HEK293 (cell line): ENCODE data around the gene TMEFF1.

Experiments used
- CTCF ChIP-seq: fragments of 450-650 bp; formaldehyde crosslinking; IDR thresholded peaks from 2 replicates; pipeline ENCODE4 v1.5.1; 2016; ENCODE audit warnings: missing biosample characterization, missing genetic modification characterization
- ZNF140 ChIP-seq: fragments of 450-650 bp; formaldehyde crosslinking; IDR thresholded peaks from 2 replicates; pipeline ENCODE4 v1.5.1; 2016; ENCODE audit warnings: missing biosample characterization, missing genetic modification characterization
- ZNF24 ChIP-seq: fragments of 450-650 bp; formaldehyde crosslinking; IDR thresholded peaks from 2 replicates; pipeline ENCODE4 v1.5.1; 2016; ENCODE audit warnings: missing biosample characterization, missing genetic modification characterization
- ZNF311 ChIP-seq: fragments of 450-650 bp; formaldehyde crosslinking; IDR thresholded peaks from 2 replicates; pipeline ENCODE4 v1.5.1; 2017; ENCODE audit warnings: missing biosample characterization, missing genetic modification characterization, borderline replicate concordance
- ZNF416 ChIP-seq: fragments of 450-650 bp; formaldehyde crosslinking; IDR thresholded peaks from 2 replicates; pipeline ENCODE4 v1.5.1; 2016; ENCODE audit warnings: missing biosample characterization, missing genetic modification characterization
- TF ChIP-seq, protein P1 (sequence below): fragments of 450-650 bp; formaldehyde crosslinking; IDR thresholded peaks from 2 replicates; pipeline ENCODE4 v1.5.1; 2016; ENCODE audit warnings: missing biosample characterization, missing genetic modification characterization
- TF ChIP-seq, protein P2 (sequence below): fragments of 450-650 bp; formaldehyde crosslinking; IDR thresholded peaks from 2 replicates; pipeline ENCODE4 v1.5.1; 2016; ENCODE audit warnings: missing biosample characterization, missing genetic modification characterization

- TF ChIP-seq CTCF (tag by site-specific recombination) (no peak), ZNF24 (tag by site-specific recombination) (no peak), ZNF311 (tag by site-specific recombination) (no peak), ZNF416 (tag by site-specific recombination) (no peak), ZNF140 (tag by site-specific recombination) (no peak)
- TF ChIP-seq, protein P1, sequence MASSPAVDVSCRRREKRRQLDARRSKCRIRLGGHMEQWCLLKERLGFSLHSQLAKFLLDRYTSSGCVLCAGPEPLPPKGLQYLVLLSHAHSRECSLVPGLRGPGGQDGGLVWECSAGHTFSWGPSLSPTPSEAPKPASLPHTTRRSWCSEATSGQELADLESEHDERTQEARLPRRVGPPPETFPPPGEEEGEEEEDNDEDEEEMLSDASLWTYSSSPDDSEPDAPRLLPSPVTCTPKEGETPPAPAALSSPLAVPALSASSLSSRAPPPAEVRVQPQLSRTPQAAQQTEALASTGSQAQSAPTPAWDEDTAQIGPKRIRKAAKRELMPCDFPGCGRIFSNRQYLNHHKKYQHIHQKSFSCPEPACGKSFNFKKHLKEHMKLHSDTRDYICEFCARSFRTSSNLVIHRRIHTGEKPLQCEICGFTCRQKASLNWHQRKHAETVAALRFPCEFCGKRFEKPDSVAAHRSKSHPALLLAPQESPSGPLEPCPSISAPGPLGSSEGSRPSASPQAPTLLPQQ (tag by site-specific recombination) = no peak
- TF ChIP-seq, protein P2, sequence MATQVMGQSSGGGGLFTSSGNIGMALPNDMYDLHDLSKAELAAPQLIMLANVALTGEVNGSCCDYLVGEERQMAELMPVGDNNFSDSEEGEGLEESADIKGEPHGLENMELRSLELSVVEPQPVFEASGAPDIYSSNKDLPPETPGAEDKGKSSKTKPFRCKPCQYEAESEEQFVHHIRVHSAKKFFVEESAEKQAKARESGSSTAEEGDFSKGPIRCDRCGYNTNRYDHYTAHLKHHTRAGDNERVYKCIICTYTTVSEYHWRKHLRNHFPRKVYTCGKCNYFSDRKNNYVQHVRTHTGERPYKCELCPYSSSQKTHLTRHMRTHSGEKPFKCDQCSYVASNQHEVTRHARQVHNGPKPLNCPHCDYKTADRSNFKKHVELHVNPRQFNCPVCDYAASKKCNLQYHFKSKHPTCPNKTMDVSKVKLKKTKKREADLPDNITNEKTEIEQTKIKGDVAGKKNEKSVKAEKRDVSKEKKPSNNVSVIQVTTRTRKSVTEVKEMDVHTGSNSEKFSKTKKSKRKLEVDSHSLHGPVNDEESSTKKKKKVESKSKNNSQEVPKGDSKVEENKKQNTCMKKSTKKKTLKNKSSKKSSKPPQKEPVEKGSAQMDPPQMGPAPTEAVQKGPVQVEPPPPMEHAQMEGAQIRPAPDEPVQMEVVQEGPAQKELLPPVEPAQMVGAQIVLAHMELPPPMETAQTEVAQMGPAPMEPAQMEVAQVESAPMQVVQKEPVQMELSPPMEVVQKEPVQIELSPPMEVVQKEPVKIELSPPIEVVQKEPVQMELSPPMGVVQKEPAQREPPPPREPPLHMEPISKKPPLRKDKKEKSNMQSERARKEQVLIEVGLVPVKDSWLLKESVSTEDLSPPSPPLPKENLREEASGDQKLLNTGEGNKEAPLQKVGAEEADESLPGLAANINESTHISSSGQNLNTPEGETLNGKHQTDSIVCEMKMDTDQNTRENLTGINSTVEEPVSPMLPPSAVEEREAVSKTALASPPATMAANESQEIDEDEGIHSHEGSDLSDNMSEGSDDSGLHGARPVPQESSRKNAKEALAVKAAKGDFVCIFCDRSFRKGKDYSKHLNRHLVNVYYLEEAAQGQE (tag by site-specific recombination) = no peak
Measured at GRCh38 chr9:100445903-100446549, 26.9 kb upstream of the TMEFF1 start.
